Hypothalamus (tissue), 51 donors: Measurements from ENCODE around the gene RNASE7.

Experiments
- DNase-seq, 51 donors: peaks; one replicate each; lab custom pipeline; 2025; lab: John Stamatoyannopoulos, UW

The RNASE7 gene

DNA sequence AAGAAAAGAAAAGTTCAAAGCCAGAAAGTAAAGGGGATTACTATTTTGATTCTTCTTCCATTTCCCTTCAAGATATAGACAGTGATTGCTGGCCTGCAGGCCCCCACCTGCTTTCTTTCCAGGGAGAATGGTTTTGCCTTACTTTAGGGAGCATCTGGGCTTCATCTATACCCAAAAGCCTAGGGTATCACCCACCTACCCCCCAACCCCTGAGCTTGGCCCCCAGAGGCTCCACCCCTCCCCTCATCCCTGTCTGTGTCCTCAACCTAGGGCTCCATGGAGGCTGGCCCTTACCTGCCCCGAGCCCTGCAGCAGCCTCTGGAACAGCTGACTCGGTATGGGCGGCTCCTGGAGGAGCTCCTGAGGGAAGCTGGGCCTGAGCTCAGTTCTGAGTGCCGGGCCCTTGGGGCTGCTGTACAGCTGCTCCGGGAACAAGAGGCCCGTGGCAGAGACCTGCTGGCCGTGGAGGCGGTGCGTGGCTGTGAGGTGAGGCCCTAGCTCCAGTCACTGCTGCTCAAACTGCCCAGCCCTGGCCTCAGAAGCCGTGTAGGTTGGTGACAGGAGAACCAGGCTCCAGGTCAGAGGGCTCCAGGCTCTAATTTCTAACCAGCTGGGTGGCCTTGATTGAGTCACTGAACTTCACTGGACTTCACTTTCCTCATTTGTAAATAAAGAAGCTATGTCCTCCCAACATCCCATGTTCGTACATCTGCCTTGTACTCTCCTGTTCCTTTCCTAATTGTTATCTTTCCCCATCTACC lies 41.6 kb downstream of the RNASE7 start:
- DNase-seq: no peak

DNA sequence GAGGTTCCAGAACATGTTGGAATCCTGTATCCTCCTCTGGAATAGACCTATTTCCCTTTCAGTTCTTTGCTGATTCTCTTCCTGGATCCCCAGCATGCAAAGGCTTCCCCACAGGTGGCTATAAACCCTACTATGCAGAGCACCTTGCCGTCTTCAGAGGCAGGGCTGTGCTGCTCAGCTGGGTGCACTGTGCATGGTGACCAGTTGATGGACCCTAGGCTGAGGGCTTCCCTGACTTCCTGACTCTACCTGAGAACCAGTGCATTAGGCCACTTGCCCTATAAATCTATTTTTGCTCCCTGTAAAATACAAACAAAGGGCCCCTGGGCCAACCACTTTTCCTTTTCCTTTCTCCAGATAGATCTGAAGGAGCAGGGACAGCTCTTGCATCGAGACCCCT lies 42.2 kb downstream of the RNASE7 start:
- DNase-seq: no peak

DNA sequence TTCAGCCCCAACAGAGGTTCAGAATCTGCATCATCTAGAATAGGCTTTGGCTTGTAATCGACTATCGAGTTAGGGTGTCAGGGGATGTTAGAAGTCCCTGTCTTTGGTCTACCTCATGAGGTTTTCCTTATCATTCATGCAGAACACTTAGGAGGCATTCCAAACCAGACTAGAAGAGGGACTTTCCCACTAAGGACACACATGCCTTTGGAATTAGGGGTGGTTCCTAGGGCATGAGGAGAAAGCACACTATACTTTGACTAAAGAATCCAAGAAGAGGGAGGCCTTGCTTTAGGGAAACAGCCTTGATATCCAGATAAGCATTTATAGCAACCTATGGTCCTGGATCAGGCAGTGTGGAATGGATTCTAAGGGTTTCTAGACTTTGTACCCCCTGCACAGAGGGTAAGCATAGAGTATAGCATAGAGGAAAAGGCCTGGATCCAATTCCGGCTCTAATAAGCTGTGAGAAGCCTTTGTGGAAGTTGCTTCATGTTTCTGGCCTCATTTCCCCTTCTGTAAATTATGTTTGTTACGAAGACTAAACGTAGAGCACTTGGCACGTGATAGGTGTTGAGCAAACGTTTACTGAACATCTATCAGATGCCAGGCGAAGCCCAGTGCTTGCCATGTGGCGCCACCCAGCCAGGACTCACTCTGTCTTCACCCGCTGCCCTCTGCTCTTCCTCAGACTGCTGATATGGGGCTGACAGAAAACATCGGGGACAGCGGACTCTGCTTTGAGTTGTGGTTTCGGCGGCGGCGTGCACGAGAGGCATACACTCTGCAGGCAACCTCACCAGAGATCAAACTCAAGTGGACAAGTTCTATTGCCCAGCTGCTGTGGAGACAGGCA lies 43.1 kb downstream of the RNASE7 start:
- no peak for DNase-seq

DNA sequence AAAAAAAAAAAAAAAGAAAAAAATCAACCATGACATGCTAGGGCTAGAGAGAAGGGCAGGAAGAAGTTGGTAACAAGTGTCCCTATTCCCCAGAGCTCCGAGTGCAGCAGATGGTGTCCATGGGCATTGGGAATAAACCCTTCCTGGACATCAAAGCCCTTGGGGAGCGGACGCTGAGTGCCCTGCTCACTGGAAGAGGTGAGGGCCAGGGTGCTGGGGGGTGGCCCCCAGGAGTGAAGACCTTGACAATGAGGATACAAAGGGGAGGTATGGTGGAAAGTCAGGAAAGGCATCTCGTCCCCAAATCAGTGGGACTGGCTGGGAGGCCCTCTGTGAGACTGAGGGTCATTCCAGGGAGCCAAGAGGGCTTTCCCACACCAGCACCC lies 44.7 kb downstream of the RNASE7 start:
- no peak for DNase-seq

DNA sequence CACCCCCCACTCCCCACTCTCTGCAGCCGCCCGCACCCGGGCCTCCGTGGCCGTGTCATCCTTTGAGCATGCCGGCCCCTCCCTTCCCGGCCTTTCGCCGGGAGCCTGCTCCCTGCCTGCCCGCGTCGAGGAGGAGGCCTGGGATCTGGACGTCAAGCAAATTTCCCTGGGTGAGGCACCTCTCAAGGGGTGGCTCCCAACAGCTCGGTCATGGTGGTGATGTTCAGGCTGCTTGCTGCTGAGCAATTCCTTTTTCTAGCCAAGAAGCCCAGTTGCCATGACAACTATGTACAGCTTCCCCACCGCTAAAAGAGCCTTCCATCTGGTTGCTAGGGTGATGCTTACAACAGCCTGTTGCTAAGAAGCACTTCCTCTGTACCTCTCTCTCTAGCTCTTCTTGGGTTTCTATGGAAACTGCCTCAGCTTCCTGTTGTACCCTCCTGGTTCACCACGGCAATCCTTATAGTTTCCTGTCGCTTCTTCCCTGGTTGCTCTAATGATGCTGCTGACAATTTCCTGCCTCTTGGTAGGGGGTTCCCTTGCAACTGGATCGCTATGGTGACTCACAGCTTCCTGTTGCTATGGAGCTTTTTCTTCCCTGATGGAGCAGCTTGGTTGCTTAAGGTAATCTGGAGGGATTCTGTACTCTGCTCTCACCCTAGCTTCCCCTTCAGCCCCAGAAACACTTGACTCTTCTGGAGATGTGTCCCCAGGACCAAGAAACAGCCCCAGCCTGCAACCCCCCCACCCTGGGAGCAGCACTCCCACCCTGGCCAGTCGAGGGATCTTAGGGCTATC lies 45.3 kb downstream of the RNASE7 start:
- DNase-seq: peak in 30 of 51 donors; percentile 6 to 79 (median 44)

DNA sequence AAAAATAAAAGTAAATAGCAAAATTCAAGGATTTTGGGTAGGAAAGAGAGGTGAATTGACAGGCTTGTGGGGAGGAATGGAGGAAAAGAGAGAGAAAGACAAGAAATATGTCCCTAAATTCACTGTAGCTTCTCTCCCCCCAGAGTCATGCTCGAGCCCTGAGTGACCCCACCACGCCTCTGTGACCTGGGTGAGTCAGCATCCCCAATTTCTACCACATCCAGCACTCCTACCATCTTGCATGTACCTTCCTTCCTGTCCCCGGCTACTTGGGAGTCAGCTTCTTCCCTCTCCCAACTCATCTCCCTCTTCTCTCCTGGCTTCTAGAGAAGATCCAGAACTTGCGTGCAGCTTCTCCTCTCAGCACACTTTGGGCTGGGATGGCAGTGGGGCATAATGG lies 46.5 kb downstream of the RNASE7 start:
- DNase-seq: no peak

DNA sequence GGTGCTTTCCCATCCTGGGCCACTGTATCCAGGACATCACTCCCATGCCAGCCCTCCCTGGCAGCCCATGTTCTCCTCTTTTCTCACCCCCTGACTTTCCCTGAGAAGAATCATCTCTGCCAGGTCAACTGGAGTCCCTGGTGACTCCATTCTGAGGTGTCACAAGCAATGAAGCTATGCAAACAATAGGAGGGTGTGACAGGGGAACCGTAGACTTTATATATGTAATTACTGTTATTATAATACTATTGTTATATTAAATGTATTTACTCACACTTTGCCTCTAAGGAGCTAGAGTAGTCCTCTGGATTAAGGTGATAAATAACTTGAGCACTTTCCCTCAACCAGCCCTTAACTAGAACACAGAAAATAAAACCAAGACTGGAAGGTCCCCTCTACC lies 47.1 kb downstream of the RNASE7 start:
- no peak for DNase-seq

DNA sequence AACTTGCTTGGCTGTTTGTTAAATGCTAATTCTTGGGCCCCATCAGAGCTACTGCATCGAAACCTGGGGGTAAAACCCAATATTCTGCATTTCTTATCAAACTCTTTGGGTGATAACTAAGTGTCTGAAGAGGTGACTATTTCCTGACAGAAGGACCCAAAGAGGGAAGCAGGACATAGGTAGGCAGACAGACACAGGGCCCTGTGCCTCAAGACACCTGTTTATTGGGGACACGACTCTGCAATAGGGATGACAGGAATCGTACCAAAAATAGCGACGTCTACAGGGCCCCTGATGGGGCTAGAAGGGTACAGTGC lies 47.7 kb downstream of the RNASE7 start:
- DNase-seq: no peak

DNA sequence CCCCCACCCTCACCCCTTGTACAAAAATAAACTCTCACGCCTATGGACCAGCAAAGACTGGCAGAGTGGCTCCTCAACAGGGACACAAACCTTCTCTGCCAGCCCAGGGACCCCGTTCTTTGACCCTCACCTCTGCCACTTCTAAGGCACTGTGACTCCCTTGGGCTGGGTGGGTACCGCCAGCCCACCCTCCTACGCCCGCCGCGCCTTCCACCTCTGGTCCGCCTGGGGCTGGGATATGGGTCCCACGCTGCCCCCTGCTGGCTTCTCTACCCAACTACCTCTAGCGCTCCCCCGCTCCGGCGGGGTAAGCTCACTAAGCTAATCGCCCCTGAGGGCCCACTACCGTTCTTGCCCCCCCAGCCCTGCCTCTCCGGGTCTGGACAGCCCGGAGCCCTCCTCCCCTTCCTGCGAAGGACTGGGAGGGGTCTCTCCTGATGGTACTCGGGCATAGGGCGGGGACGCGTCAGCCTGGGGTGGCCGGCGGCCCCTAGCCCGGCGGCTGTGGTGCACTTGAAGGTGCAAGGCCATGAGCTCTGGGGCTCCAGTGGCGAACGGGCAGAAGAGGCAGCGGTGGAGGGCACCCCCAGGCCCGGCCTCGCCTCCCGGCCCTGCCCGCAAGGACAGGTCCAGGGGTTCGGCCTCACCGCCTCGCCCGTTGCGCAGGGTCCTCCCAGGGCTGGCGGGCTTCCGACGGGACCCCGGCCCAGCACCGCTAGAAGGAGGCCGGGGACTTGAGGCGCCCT lies 48.2 kb downstream of the RNASE7 start:
- DNase-seq: peak in 8 of 51 donors; percentile 5 to 37 (median 12)

DNA sequence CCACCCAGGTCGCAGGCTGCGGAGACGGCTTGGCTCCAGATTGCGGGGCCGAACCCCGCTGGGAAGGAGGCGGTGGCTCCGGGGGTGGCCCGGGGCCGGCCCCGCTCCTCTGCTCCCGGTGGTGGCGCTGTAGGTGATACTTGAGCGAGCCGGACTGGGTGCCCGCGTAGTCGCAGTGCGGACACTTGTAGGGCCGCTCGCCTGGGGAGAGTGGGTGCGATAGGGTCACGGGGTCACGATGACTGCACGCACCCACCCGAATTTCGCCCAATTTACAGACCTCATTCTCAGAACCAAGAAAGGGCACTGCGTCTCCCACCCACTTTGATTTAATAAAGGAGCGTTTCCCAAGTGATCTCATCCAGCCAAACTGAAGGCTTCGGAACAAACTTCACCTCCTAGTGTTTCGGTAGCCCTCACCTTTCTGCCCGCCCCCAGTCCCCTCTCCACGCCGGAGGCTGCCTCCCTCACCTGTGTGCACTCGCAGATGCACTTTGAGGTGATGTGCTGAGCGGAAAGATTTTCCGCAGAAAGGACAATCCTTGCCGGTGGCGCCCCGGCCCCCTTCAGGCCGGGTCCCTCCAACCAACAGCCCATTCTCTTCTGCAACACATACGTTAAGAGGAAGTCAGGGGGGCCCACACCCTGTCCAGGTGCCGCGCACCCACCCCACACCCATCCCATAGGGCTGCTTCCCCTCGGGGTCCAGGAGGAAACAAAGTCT lies 48.9 kb downstream of the RNASE7 start:
- DNase-seq: no peak

DNA sequence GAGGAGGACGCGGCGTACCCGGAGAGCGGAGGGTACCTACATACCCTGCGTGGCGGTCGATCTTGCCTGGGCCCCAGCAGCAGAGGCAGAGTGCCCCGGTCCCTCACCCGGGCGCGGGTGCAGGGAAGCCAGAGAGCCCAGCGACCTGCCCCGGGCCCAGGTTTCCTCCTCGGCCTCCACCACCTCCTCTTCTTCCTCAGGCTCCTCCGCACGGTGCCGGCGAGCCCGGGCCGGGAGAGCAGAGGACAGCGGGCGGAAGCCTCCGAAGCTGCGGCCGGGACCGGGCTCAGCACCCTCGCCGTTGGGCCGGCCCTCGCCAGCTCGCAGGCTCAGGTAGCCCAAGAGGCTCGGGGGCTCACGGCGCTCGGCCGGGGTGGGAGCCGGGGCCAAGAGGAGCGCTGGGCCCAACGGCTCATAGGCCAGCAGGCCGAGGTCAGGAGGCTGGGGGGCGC lies 49.7 kb downstream of the RNASE7 start:
- no peak for DNase-seq

DNA sequence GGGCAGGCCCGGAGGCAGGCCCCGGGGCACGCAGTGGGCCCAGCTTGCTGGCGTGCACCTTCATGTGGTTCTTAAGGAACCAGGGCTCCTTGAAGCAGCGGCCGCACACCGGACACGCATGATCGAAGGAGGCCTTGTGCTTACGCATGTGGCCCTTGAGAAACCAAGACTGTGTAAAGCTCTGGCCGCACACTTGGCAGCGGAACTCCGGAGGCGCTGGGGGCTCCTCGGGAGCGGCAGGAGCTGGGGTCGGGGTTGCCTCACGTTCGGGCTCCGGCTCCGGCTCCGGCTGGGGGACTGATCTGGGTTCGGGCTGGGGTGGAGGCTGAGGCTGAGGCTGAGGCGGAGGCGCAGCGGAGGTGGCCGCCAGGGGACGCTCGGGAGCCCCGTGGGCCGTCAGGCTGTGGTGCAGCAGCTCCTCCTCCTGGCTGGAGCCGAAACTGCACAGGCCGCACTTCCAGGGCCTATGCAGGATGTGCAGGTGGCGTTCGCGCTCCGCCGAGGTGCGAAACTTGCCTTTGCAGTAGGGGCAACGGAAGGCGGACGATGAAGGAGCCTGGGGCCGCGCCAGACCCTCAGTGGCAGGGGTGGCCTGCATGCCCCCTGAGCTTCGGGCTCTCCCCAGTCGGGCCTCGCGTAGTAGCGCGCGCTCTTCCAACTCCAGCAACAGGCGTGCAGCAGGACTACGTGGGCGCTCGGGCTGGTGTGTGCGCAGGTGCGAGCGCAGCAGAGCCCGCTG lies 50.3 kb downstream of the RNASE7 start:
- peak in 49 of 51 donors; percentile 13 to 86 (median 63) for DNase-seq

DNA sequence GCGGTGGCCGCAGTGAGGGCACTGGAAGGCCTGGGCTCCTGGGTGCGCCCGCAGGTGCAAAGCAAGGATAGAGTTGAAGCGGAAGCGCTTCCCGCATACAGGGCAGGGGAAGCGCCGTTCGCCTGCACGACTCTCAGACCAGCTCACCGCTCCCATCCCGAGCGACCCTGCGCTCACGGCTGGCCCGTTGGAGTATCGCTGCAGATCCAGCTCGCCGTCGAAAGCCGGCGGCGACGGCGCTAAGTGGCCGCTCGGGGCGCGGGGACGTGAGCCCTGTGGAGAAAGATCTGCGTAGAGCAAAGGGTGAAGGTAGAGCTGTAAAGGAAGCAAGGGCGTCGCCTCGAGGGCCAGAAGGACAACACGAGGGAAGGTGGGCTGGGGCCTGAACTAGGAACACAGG lies 50.9 kb downstream of the RNASE7 start:
- DNase-seq: no peak
